RCC 7860 (cell line): ENCODE measurements around the gene LRRC47.

ENCODE experiments used
- DNase-seq: peaks from one replicate; pipeline ENCODE4 v3.0.0-alpha.2; 2015; ENCODE audit warnings: low spot score
- FAIRE-seq: peaks from 2 replicates; lab custom pipeline; 2012; peaks lifted over from hg19 to GRCh38; lab: Jason Lieb, UNC

Gene LRRC47

DNA sequence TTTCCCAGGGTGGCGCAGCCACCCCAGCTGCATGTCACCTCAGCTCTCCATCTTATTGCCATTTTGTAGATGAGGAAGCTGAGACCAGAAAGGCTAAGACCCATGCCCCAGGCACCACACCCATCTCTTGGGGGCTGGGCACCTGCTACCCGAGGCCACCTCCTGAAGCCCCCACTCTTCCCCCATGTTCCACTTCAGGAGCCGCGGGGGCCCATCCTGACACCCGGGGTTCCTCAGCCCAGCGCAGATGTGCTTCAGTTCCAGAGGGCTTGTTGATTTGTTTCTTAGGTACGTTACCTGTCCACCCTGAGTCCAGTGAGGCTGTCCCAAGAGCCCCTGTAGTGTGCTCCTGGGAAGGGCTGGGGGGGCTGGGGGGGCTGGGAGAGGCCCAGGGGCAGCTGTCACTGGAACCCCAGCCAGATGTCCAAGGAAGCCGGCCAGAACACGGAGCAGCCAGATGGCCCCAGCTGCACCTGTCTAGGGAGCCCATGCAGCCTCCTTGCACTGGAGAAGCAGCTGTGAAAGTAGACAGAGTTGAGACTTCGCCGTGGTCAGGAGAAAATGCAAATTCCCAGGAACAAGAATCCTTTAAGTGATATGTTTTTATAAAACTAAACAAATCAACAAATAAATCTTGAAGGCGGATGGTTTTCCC lies 61.1 kb downstream of the LRRC47 start:
- no peak for FAIRE-seq

DNA sequence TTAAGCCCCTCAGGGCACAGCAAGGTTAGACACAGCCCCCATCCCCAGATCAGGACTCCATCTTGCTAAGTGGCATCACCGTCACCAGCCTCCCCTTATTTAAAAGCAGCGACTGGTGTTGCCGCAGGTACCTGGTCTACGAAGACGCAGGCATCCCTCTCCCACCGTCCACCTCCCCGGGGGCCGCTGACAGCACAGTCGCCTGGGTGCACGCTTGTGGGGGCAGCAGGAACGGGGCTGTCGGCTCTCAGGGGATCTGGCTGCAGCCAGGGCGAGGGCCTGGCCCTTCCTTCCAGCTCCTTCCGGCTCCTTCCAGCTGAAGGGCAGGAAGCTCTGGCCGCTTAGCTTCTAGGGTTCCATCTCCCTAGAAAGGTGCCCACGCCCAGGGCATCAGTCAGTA lies 61.7 kb downstream of the LRRC47 start:
- no peak for FAIRE-seq
- no peak for DNase-seq

More for the DNA sequence above, 61.1 kb downstream of the LRRC47 start:
- no peak for DNase-seq

- no peak for DNase-seq
- no peak for FAIRE-seq
Measured at GRCh38 chr1:3733883-3734589, 62.3 kb downstream of the LRRC47 start.

- DNase-seq, result no peak
- FAIRE-seq, result no peak
Measured at GRCh38 chr1:3733094-3733882, 63.0 kb downstream of the LRRC47 start.

DNA sequence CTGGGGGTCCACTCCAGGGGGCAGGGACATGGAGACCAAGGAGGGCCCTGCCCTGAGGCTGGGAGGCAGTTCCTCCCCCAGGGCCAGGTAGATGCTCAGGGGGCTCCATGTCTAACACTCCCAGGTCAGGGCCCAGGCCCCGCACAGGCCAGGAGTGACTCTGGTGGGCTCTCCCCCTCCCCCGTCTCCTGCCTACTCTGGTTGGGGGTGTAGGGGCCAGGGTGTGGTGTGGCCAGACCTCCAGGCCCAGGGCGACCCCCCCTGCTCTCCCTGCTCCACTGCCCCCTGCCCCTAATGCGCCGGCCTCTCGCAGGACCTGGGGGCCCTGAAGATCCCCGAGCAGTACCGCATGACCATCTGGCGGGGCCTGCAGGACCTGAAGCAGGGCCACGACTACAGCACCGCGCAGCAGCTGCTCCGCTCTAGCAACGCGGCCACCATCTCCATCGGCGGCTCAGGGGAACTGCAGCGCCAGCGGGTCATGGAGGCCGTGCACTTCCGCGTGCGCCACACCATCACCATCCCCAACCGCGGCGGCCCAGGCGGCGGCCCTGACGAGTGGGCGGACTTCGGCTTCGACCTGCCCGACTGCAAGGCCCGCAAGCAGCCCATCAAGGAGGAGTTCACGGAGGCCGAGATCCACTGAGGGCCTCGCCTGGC lies 63.7 kb downstream of the LRRC47 start:
- DNase-seq (no peak), FAIRE-seq (no peak)

- no peak for FAIRE-seq
- no peak for DNase-seq
Measured at GRCh38 chr1:3731583-3732433, 64.5 kb downstream of the LRRC47 start.

DNA sequence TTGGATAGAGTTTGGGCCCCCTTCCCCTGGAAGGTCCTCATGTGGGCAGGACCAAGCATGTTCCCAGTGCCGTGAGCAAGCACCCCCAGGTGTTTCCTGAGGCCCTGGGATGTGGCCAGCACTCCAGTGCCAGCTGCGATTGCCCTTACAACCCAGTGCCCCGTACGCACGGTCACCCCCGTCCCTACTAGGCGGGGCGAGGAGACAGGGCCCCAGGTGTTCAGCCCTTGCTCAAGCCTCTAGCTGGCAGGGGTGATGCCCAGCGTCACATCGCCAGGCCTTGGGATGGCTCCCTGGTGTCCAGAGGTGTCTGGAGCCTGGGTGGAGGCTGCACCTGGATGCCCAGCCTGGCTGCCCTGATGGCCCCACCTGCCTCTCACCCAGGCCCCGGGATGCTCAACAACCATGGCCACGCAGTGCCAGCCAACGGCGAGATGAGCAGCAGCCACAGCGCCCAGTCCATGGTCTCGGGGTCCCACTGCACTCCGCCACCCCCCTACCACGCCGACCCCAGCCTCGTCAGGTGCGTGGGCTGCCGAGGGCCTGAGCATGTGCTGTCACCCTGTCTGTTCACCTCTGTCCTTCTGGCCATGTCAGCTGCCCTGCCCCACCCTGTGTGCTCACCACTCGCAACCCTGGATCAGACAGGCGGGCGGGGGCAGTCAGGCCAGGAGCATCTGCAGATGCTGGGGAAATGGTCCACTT lies 65.6 kb downstream of the LRRC47 start:
- no peak for FAIRE-seq

GRCh38 chr1:3729594-3730542 lies 66.4 kb downstream of the LRRC47 start:
- DNase-seq, result no peak
- FAIRE-seq, result no peak

More for the DNA sequence above, 65.6 kb downstream of the LRRC47 start:
- DNase-seq, result no peak
